Measurements from ENCODE around the gene HIC2. TPM values are rescaled to one million over a fixed set of nuclear protein-coding genes. Genes with fewer than 3 reads are reported as not detected.

HIC2 gene
- total and polyA plus RNA-seq, 9 of the 15 experiments (the other 6 are each of a cell fraction or from before 2014, with no cell fraction given): 1.7 to 117 (median 35.5) TPM

DNA sequence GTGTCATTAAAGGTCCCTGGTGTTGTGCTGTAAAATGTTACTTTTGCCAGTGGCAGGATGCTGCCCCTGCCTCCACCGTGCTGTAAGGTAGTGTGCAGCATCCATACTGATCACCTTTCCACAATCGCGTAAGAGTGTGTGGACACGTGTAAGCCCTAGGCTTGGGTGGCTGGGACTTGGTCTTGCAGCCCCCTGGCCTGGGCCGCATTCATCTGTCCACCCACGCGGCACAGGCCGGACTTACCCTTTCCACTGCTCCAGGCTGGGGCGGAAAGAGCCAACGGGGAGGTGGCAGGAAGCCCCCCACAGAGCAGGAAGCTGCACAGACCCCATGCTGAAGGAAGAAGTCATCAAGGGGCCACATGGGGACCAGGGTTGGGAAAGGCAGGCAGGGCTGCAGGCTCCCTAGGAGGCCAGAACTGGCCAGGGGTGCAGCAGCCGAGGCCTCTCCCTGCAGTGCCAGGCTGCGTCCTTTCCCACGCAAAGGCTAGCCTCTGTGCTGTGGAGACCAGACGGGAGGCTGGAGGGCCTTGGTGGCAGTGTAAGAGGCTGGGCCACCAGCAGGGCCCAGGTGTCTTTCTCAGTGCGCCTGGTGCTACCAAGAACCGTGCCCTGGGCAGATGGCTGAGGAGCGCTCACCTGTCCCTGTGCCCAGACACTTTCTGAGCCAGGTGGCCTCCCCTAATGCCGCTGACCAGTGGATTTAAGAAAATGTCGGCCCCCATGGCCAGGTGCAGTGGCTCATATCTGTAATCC, 38.3 kb downstream of the HIC2 start (continued):
- 0 out of 2 replicates have a peak, but pooled peaks have one; percentile 40 for TF ChIP-seq ZNF707 (CRISPR knock-in tag; conservative IDR thresholded peaks at IDR 0.05)
- TF ChIP-seq MTA2 (IDR thresholded peaks at IDR 0.05; ENCODE audit: low read depth): no peak
- TF ChIP-seq MTF1 (CRISPR knock-in tag; IDR thresholded peaks at IDR 0.05; ENCODE audit: borderline replicate concordance): no peak
- TF ChIP-seq, protein P1, sequence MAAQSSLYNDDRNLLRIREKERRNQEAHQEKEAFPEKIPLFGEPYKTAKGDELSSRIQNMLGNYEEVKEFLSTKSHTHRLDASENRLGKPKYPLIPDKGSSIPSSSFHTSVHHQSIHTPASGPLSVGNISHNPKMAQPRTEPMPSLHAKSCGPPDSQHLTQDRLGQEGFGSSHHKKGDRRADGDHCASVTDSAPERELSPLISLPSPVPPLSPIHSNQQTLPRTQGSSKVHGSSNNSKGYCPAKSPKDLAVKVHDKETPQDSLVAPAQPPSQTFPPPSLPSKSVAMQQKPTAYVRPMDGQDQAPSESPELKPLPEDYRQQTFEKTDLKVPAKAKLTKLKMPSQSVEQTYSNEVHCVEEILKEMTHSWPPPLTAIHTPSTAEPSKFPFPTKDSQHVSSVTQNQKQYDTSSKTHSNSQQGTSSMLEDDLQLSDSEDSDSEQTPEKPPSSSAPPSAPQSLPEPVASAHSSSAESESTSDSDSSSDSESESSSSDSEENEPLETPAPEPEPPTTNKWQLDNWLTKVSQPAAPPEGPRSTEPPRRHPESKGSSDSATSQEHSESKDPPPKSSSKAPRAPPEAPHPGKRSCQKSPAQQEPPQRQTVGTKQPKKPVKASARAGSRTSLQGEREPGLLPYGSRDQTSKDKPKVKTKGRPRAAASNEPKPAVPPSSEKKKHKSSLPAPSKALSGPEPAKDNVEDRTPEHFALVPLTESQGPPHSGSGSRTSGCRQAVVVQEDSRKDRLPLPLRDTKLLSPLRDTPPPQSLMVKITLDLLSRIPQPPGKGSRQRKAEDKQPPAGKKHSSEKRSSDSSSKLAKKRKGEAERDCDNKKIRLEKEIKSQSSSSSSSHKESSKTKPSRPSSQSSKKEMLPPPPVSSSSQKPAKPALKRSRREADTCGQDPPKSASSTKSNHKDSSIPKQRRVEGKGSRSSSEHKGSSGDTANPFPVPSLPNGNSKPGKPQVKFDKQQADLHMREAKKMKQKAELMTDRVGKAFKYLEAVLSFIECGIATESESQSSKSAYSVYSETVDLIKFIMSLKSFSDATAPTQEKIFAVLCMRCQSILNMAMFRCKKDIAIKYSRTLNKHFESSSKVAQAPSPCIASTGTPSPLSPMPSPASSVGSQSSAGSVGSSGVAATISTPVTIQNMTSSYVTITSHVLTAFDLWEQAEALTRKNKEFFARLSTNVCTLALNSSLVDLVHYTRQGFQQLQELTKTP (IDR thresholded peaks at IDR 0.05; ENCODE audit: low read depth in 1 of 2, partially characterized antibody in 2 of 2): no peak
- TF ChIP-seq, protein P2, sequence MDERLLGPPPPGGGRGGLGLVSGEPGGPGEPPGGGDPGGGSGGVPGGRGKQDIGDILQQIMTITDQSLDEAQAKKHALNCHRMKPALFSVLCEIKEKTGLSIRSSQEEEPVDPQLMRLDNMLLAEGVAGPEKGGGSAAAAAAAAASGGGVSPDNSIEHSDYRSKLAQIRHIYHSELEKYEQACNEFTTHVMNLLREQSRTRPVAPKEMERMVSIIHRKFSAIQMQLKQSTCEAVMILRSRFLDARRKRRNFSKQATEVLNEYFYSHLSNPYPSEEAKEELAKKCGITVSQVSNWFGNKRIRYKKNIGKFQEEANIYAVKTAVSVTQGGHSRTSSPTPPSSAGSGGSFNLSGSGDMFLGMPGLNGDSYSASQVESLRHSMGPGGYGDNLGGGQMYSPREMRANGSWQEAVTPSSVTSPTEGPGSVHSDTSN (CRISPR knock-in tag; IDR thresholded peaks at IDR 0.05; ENCODE audit: low read depth): no peak
- TF ChIP-seq, protein P2 (tag; conservative IDR thresholded peaks at IDR 0.05; ENCODE audit: low read depth): no peak
- no peak for TF ChIP-seq SP1 (CRISPR knock-in tag; IDR thresholded peaks at IDR 0.05)
- TF ChIP-seq, protein P3, sequence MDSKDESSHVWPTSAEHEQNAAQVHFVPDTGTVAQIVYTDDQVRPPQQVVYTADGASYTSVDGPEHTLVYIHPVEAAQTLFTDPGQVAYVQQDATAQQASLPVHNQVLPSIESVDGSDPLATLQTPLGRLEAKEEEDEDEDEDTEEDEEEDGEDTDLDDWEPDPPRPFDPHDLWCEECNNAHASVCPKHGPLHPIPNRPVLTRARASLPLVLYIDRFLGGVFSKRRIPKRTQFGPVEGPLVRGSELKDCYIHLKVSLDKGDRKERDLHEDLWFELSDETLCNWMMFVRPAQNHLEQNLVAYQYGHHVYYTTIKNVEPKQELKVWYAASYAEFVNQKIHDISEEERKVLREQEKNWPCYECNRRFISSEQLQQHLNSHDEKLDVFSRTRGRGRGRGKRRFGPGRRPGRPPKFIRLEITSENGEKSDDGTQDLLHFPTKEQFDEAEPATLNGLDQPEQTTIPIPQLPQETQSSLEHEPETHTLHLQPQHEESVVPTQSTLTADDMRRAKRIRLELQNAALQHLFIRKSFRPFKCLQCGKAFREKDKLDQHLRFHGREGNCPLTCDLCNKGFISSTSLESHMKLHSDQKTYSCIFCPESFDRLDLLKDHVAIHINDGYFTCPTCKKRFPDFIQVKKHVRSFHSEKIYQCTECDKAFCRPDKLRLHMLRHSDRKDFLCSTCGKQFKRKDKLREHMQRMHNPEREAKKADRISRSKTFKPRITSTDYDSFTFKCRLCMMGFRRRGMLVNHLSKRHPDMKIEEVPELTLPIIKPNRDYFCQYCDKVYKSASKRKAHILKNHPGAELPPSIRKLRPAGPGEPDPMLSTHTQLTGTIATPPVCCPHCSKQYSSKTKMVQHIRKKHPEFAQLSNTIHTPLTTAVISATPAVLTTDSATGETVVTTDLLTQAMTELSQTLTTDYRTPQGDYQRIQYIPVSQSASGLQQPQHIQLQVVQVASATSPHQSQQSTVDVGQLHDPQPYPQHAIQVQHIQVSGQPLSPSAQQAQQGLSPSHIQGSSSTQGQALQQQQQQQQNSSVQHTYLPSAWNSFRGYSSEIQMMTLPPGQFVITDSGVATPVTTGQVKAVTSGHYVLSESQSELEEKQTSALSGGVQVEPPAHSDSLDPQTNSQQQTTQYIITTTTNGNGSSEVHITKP (IDR thresholded peaks at IDR 0.05; ENCODE audit: partially characterized antibody): no peak
- TF ChIP-seq ZNF165 (CRISPR knock-in tag; IDR thresholded peaks at IDR 0.05; ENCODE audit: borderline replicate concordance): no peak
- no peak for TF ChIP-seq TCF3 (CRISPR knock-in tag; IDR thresholded peaks at IDR 0.05)
- no peak for TF ChIP-seq YY1 (IDR thresholded peaks at IDR 0.05; ENCODE audit: borderline replicate concordance in 1 of 3, control insufficient read depth in 1 of 3, extremely low read depth in 1 of 3, insufficient read depth in 3 of 3, insufficient read length in 1 of 3, insufficient replicate concordance in 2 of 3, low read depth in 1 of 3, low read length in 2 of 3)

Data from K562 (cell line).